Activated naive CD4-positive, alpha-beta T cell treated with anti-CD3 and anti-CD28 coated beads for 36 hours (primary cell): ENCODE results near the gene PIK3CB. TPM values are rescaled to one million over a fixed set of nuclear protein-coding genes. Genes with fewer than 3 reads are reported as not detected.

Experiments used
- CTCF ChIA-PET: fragments of 350-600 bp; sonication (Branson Sonifier 250); formaldehyde crosslinking; loops from one replicate; lab custom pipeline; 2021; ENCODE audit warnings: antibody characterized with exemption; lab: Charles Lee
- DNase-seq: peaks from one replicate; pipeline ENCODE4 v3.0.0-alpha.2; 2020
- H3K27ac Mint-ChIP-seq: one replicate; pipeline ENCODE4 v1.8.0; 2021; ENCODE audit warnings: mild to moderate bottlenecking, mixed read lengths
- H3K27me3 Mint-ChIP-seq: one replicate; pipeline ENCODE4 v1.8.0; 2021; ENCODE audit warnings: low read depth, mixed read lengths
- H3K36me3 Mint-ChIP-seq: one replicate; pipeline ENCODE4 v1.8.0; 2021; ENCODE audit warnings: low read depth, mixed read lengths
- H3K4me1 Mint-ChIP-seq: one replicate; pipeline ENCODE4 v1.8.0; 2021; ENCODE audit warnings: low read depth, mixed read lengths
- H3K4me3 Mint-ChIP-seq: one replicate; pipeline ENCODE4 v1.8.0; 2021; ENCODE audit warnings: mild to moderate bottlenecking, moderate library complexity, mixed read lengths
- H3K9me3 Mint-ChIP-seq: one replicate; pipeline ENCODE4 v1.8.0; 2021; ENCODE audit warnings: mixed read lengths
- intact Hi-C: fragments of 100-400 bp; cut with micrococcal nuclease; formaldehyde crosslinking; loops from one replicate; pipeline ENCODE4 v1.15.1; 2023
- total RNA-seq, 2 experiments: library from RNA; stranded (reverse); gene quantifications; one replicate each; pipeline ENCODE4 v1.2.3, GENCODE V29; 2021

PIK3CB gene
- 10 to 100 TPM; 19.2 to 20.6 TPM for total RNA-seq

GRCh38 chr3:138834596-138835396 lies at the start of gene PIK3CB:
Gene PIK3CB (minus strand): TSS chr3:138834928. CDS start chr3:138759343, 75,585 bp downstream.
- peaks cover 27% of the 10 kb centered on the region for H3K4me1 Mint-ChIP-seq
- CTCF ChIA-PET: interaction anchor here (0.6 to 1.4 kb wide), 2 partner anchors 69 to 81 kb away, joined by 5 to 7 read pairs; no protein-coding TSS in a partner anchor
- peak within 1 kb of the TSS; percentile 98 for H3K4me3 Mint-ChIP-seq
- H3K36me3 Mint-ChIP-seq: peaks cover 13% of the 10 kb centered on the region
- intact Hi-C loops: loop anchor here (1.0 to 10.0 kb wide), 6 partner anchors 240 to 660 kb away; partner anchors contain the start of genes CEP70, COPB2, DBR1 and MRPS22
- H3K9me3 Mint-ChIP-seq: no peaks in the 10 kb centered on the region
- DNase-seq: peak; percentile 89
- H3K27ac Mint-ChIP-seq: peak within 1 kb of the TSS; percentile 99
- H3K27me3 Mint-ChIP-seq: no peaks in the 10 kb centered on the region

GRCh38 chr3:138881233-138881632 lies 46.5 kb upstream of the PIK3CB start:
- intact Hi-C loops: no loop called here
- H3K27ac Mint-ChIP-seq: no peak overlapping the region
- no peaks in the 10 kb centered on the region for H3K9me3 Mint-ChIP-seq
- DNase-seq: no peak
- CTCF ChIA-PET: interaction anchor here (0.6 to 2.8 kb wide), 3 partner anchors 33 to 42 kb away, joined by 4 to 11 read pairs (median 4); no protein-coding TSS in a partner anchor
- no peaks in the 10 kb centered on the region for H3K27me3 Mint-ChIP-seq
- H3K4me3 Mint-ChIP-seq: no peak overlapping the region
- no peaks in the 10 kb centered on the region for H3K4me1 Mint-ChIP-seq
- H3K36me3 Mint-ChIP-seq: no peaks in the 10 kb centered on the region

GRCh38 chr3:138879541-138880380 lies 45.0 kb upstream of the PIK3CB start:
- Mint-ChIP-seq H3K27me3 (no peaks in the 10 kb centered on the region), H3K4me1 (peaks cover 4% of the 10 kb centered on the region), H3K27ac (no peak overlapping the region), H3K36me3 (peaks cover 2% of the 10 kb centered on the region), H3K9me3 (peaks cover 6% of the 10 kb centered on the region), H3K4me3 (no peak overlapping the region)
- CTCF ChIA-PET: interaction anchor here (2.8 kb wide), 1 partner anchor 36 kb away, joined by 11 read pairs; no protein-coding TSS in a partner anchor
- intact Hi-C loops: no loop called here
- no peak for DNase-seq

GRCh38 chr3:138877226-138877625 lies 42.5 kb upstream of the PIK3CB start:
- Mint-ChIP-seq H3K9me3 (peaks cover 6% of the 10 kb centered on the region), H3K4me3 (no peak overlapping the region), H3K36me3 (peaks cover 2% of the 10 kb centered on the region), H3K27ac (no peak overlapping the region), H3K27me3 (no peaks in the 10 kb centered on the region), H3K4me1 (peaks cover 4% of the 10 kb centered on the region)
- intact Hi-C loops: no loop called here
- CTCF ChIA-PET: interaction anchor here (0.7 to 0.8 kb wide), 2 partner anchors 35 to 282 kb away, joined by 3 read pairs; no protein-coding TSS in a partner anchor
- DNase-seq: no peak

- H3K36me3 Mint-ChIP-seq: peaks cover 2% of the 10 kb centered on the region
- H3K4me3 Mint-ChIP-seq: no peak overlapping the region
- peaks cover 6% of the 10 kb centered on the region for H3K9me3 Mint-ChIP-seq
- intact Hi-C loops: no loop called here
- DNase-seq: no peak
- H3K27me3 Mint-ChIP-seq: no peaks in the 10 kb centered on the region
- no peak overlapping the region for H3K27ac Mint-ChIP-seq
- peaks cover 4% of the 10 kb centered on the region for H3K4me1 Mint-ChIP-seq
- CTCF ChIA-PET: interaction anchor here (0.6 kb wide), 1 partner anchor 35 kb away, joined by 3 read pairs; no protein-coding TSS in a partner anchor
These were observed 41.3 kb upstream of the PIK3CB start for GRCh38 chr3:138875754-138876664.

GRCh38 chr3:138875096-138875753 lies 40.5 kb upstream of the PIK3CB start:
- intact Hi-C loops: no loop called here
- CTCF ChIA-PET: interaction anchor here (0.6 to 1.0 kb wide), 2 partner anchors 41 to 197 kb away, joined by 4 read pairs; no protein-coding TSS in a partner anchor

GRCh38 chr3:138873471-138874278 lies 38.9 kb upstream of the PIK3CB start:
- CTCF ChIA-PET: interaction anchor here (0.6 kb wide), 1 partner anchor 1843 kb away, joined by 3 read pairs; no protein-coding TSS in a partner anchor

More at GRCh38 chr3:138875096-138875753, 40.5 kb upstream of the PIK3CB start:
- Mint-ChIP-seq H3K9me3 (peaks cover 6% of the 10 kb centered on the region), H3K27me3 (no peaks in the 10 kb centered on the region), H3K36me3 (peaks cover 2% of the 10 kb centered on the region), H3K27ac (no peak overlapping the region), H3K4me1 (peaks cover 4% of the 10 kb centered on the region), H3K4me3 (no peak overlapping the region)
- no peak for DNase-seq

GRCh38 chr3:138872632-138873031 lies 37.9 kb upstream of the PIK3CB start:
- intact Hi-C loops: no loop called here
- peaks cover 4% of the 10 kb centered on the region for H3K4me1 Mint-ChIP-seq
- H3K4me3 Mint-ChIP-seq: no peak overlapping the region
- H3K27ac Mint-ChIP-seq: no peak overlapping the region
- peaks cover 2% of the 10 kb centered on the region for H3K36me3 Mint-ChIP-seq
- peaks cover 6% of the 10 kb centered on the region for H3K9me3 Mint-ChIP-seq
- CTCF ChIA-PET: no interaction called here
- no peaks in the 10 kb centered on the region for H3K27me3 Mint-ChIP-seq
- DNase-seq: no peak

More at GRCh38 chr3:138873471-138874278, 38.9 kb upstream of the PIK3CB start:
- Mint-ChIP-seq H3K27me3 (no peaks in the 10 kb centered on the region), H3K27ac (no peak overlapping the region), H3K9me3 (peaks cover 6% of the 10 kb centered on the region), H3K4me1 (peaks cover 4% of the 10 kb centered on the region), H3K36me3 (peaks cover 2% of the 10 kb centered on the region), H3K4me3 (no peak overlapping the region)
- DNase-seq: no peak
- intact Hi-C loops: no loop called here

GRCh38 chr3:138867996-138868395 lies 33.3 kb upstream of the PIK3CB start:
- intact Hi-C loops: no loop called here
- no peaks in the 10 kb centered on the region for H3K9me3 Mint-ChIP-seq
- no peak overlapping the region for H3K27ac Mint-ChIP-seq
- CTCF ChIA-PET: interaction anchor here (0.6 kb wide), 1 partner anchor 681 kb away, joined by 3 read pairs; no protein-coding TSS in a partner anchor
- H3K4me1 Mint-ChIP-seq: peaks cover 5% of the 10 kb centered on the region
- H3K27me3 Mint-ChIP-seq: no peaks in the 10 kb centered on the region
- H3K36me3 Mint-ChIP-seq: no peaks in the 10 kb centered on the region
- DNase-seq: no peak
- H3K4me3 Mint-ChIP-seq: no peak overlapping the region

GRCh38 chr3:138863776-138864113 lies 29.0 kb upstream of the PIK3CB start:
- CTCF ChIA-PET: interaction anchor here (0.6 to 1.0 kb wide), 2 partner anchors 52 to 809 kb away, joined by 3 to 4 read pairs; no protein-coding TSS in a partner anchor
- H3K27ac Mint-ChIP-seq: no peak overlapping the region
- H3K4me3 Mint-ChIP-seq: no peak overlapping the region
- H3K27me3 Mint-ChIP-seq: no peaks in the 10 kb centered on the region
- DNase-seq: no peak
- no peaks in the 10 kb centered on the region for H3K9me3 Mint-ChIP-seq
- intact Hi-C loops: no loop called here
- peaks cover 5% of the 10 kb centered on the region for H3K4me1 Mint-ChIP-seq
- no peaks in the 10 kb centered on the region for H3K36me3 Mint-ChIP-seq
